IMR-90 (cell line): ENCODE measurements around the gene KRTAP4-5. TPM values are rescaled to one million over a fixed set of nuclear protein-coding genes. Genes with fewer than 3 reads are reported as not detected.

ENCODE experiments used
- ATAC-seq: fragments of 200-7000 bp; cut with Tn5 transposase; 2 replicates; pipeline ENCODE4 v1.9.1; 2020; ENCODE audit warnings: low read depth, mild to moderate bottlenecking, moderate library complexity
- BruUV-seq: library from RNA; stranded (reverse); fragments of 400-500 nt; replicated peaks from 2 replicates; lab custom pipeline; 2021; lab: Mats Ljungman, UMichigan
- CTCF ChIA-PET: fragments of 300-600 bp; formaldehyde crosslinking; extraction: SDS; loops from one replicate; lab custom pipeline; 2021; ENCODE audit warnings: antibody characterized with exemption; lab: Yijun Ruan, JAX
- POLR2A ChIA-PET: fragments of 300-600 bp; sonication (Branson Sonifier 250); formaldehyde crosslinking; loops from one replicate; lab custom pipeline; 2022; ENCODE audit warnings: antibody characterized with exemption; ENCODE audit not compliant: unreplicated experiment; lab: Charles Lee
- DNase-seq: peaks from one replicate; pipeline ENCODE4 v3.0.0; 2013
- H2AFZ ChIP-seq: replicated peaks from 2 replicates; pipeline ENCODE3; 2013; ENCODE audit warnings: low read length, mild to moderate bottlenecking; ENCODE audit not compliant: poor library complexity
- H2AK5ac ChIP-seq: 2 replicates; pipeline ENCODE4 v1.6.1; 2013; ENCODE audit warnings: low read depth, low read length, inconsistent platforms
- H2AK9ac ChIP-seq: replicated peaks from 2 replicates; pipeline ENCODE3; 2013; ENCODE audit warnings: mild to moderate bottlenecking, low read depth, low read length, moderate library complexity; ENCODE audit not compliant: poor library complexity
- H2BK120ac ChIP-seq: 2 replicates; pipeline ENCODE4 v1.6.1; 2013; ENCODE audit warnings: low read depth, low read length, inconsistent platforms
- H2BK15ac ChIP-seq: 3 replicates; pipeline ENCODE4 v1.6.1; 2013; ENCODE audit warnings: low read depth, low read length, inconsistent platforms
- H2BK20ac ChIP-seq: 2 replicates; pipeline ENCODE4 v1.6.1; 2013; ENCODE audit warnings: low read depth, mild to moderate bottlenecking, inconsistent platforms, low read length, moderate library complexity
- H2BK5ac ChIP-seq: 2 replicates; pipeline ENCODE4 v1.6.1; 2013; ENCODE audit warnings: mild to moderate bottlenecking, low read depth, low read length, inconsistent platforms; ENCODE audit not compliant: poor library complexity, severe bottlenecking
- H3K14ac ChIP-seq: replicated peaks from 2 replicates; pipeline ENCODE4 v1.6.1; 2013; ENCODE audit warnings: low read depth, low read length, inconsistent platforms
- H3K18ac ChIP-seq: 2 replicates; pipeline ENCODE4 v1.6.1; 2013; ENCODE audit warnings: low read depth, low read length, control low read depth
- H3K23ac ChIP-seq: 2 replicates; pipeline ENCODE4 v1.6.1; 2013; ENCODE audit warnings: low read depth, low read length, inconsistent platforms
- H3K27ac ChIP-seq: 2 replicates; pipeline ENCODE4 v1.5.1; 2013; ENCODE audit warnings: mild to moderate bottlenecking, control low read depth, low read length; ENCODE audit not compliant: insufficient read depth
- H3K27me3 ChIP-seq: 2 replicates; pipeline ENCODE4 v1.6.1; 2013; ENCODE audit warnings: low read length; ENCODE audit not compliant: control insufficient read depth, insufficient read depth
- H3K36me3 ChIP-seq: 2 replicates; pipeline ENCODE4 v1.6.1; 2013; ENCODE audit warnings: low read length, mixed read lengths; ENCODE audit not compliant: control insufficient read depth, insufficient read depth
- H3K4ac ChIP-seq: 2 replicates; pipeline ENCODE4 v1.6.1; 2013; ENCODE audit warnings: low read depth, low read length, inconsistent platforms
- H3K4me1 ChIP-seq: 2 replicates; pipeline ENCODE4 v1.6.1; 2013; ENCODE audit warnings: low read length, mixed read lengths; ENCODE audit not compliant: control insufficient read depth, insufficient read depth
- H3K4me2 ChIP-seq: 2 replicates; pipeline ENCODE4 v1.6.1; 2013; ENCODE audit warnings: low read depth, mild to moderate bottlenecking, control low read depth, low read length, moderate library complexity
- H3K4me3 ChIP-seq: 2 replicates; pipeline ENCODE4 v1.5.1; 2013; ENCODE audit warnings: low read depth, mild to moderate bottlenecking, control low read depth, low read length, moderate library complexity; ENCODE audit not compliant: insufficient read depth
- H3K56ac ChIP-seq: 2 replicates; pipeline ENCODE4 v1.6.1; 2013; ENCODE audit warnings: low read length, inconsistent platforms; ENCODE audit not compliant: insufficient read depth; ENCODE audit errors: extremely low read depth
- H3K79me1 ChIP-seq, 2 experiments: 2 replicates each; pipeline ENCODE4 v1.6.1; 2013; ENCODE audit warnings: low read length in 2 of 2, inconsistent platforms in 1 of 2, low read depth in 1 of 2
- H3K9ac ChIP-seq: 2 replicates; pipeline ENCODE4 v1.6.1; 2013; ENCODE audit warnings: low read depth, low read length, control low read depth
- H3K9me1 ChIP-seq: 2 replicates; pipeline ENCODE4 v1.6.1; 2013; ENCODE audit warnings: low read length, inconsistent platforms; ENCODE audit not compliant: insufficient read depth
- H3K9me3 ChIP-seq: 2 replicates; pipeline ENCODE4 v1.6.1; 2013; ENCODE audit warnings: low read length; ENCODE audit not compliant: control insufficient read depth, insufficient read depth
- H4K20me1 ChIP-seq: 2 replicates; pipeline ENCODE4 v1.6.1; 2013; ENCODE audit warnings: low read length, inconsistent platforms; ENCODE audit not compliant: insufficient read depth
- H4K5ac ChIP-seq: 2 replicates; pipeline ENCODE4 v1.6.1; 2013; ENCODE audit warnings: mild to moderate bottlenecking, low read depth, low read length, control low read depth
- H4K8ac ChIP-seq, 2 experiments: 2 replicates each; pipeline ENCODE4 v1.6.1; 2013; ENCODE audit warnings: low read depth in 2 of 2, low read length in 2 of 2, control low read depth in 1 of 2, inconsistent platforms in 1 of 2
- H4K91ac ChIP-seq: 2 replicates; pipeline ENCODE4 v1.6.1; 2013; ENCODE audit warnings: low read depth, low read length, inconsistent platforms; ENCODE audit not compliant: insufficient read depth
- BHLHE40 ChIP-seq: fragments of 150-350 bp; IDR thresholded peaks from 2 replicates; pipeline ENCODE4 v1.6.1; 2016; ENCODE audit warnings: mild to moderate bottlenecking, low read depth, low read length
- CEBPB ChIP-seq: IDR thresholded peaks from 2 replicates; pipeline ENCODE4 v1.6.1; 2012; ENCODE audit warnings: low read depth, low read length, improper control_type of control experiment
- CHD1 ChIP-seq: IDR thresholded peaks from 2 replicates; pipeline ENCODE4 v1.6.1; 2012; ENCODE audit warnings: low read depth, low read length, improper control_type of control experiment
- FOS ChIP-seq: fragments of 150-350 bp; IDR thresholded peaks from 2 replicates; pipeline ENCODE4 v1.6.1; 2016; ENCODE audit warnings: low read depth, low read length
- MAFK ChIP-seq: IDR thresholded peaks from 2 replicates; pipeline ENCODE4 v1.6.1; 2012; ENCODE audit warnings: low read depth, low read length, improper control_type of control experiment
- MAZ ChIP-seq: IDR thresholded peaks from 2 replicates; pipeline ENCODE4 v1.6.1; 2012; ENCODE audit warnings: low read depth, mild to moderate bottlenecking, low read length, improper control_type of control experiment, moderate library complexity, borderline replicate concordance
- MXI1 ChIP-seq: IDR thresholded peaks from 2 replicates; pipeline ENCODE4 v1.6.1; 2012; ENCODE audit warnings: low read depth, mild to moderate bottlenecking, low read length, moderate library complexity, borderline replicate concordance
- NFE2L2 ChIP-seq: fragments of 150-350 bp; IDR thresholded peaks from 2 replicates; pipeline ENCODE4 v1.6.1; 2016; ENCODE audit warnings: low read depth, mild to moderate bottlenecking, low read length
- POLR2A ChIP-seq: IDR thresholded peaks from 2 replicates; pipeline ENCODE4 v1.6.1; 2012; ENCODE audit warnings: mild to moderate bottlenecking, low read depth, low read length
- RAD21 ChIP-seq: IDR thresholded peaks from 2 replicates; pipeline ENCODE4 v1.6.1; 2012; ENCODE audit warnings: low read length, improper control_type of control experiment
- RCOR1 ChIP-seq: IDR thresholded peaks from 2 replicates; pipeline ENCODE4 v1.6.1; 2012; ENCODE audit warnings: mild to moderate bottlenecking, low read length, improper control_type of control experiment; ENCODE audit not compliant: insufficient replicate concordance
- RFX5 ChIP-seq: IDR thresholded peaks from 2 replicates; pipeline ENCODE4 v1.8.0; 2012; ENCODE audit warnings: low read depth, mild to moderate bottlenecking, low read length, moderate library complexity
- SMC3 ChIP-seq: fragments of 150-350 bp; IDR thresholded peaks from 2 replicates; pipeline ENCODE4 v1.6.1; 2016; ENCODE audit warnings: low read depth, mild to moderate bottlenecking, antibody characterized with exemption, low read length, moderate library complexity
- WGBS, 2 experiments: methylation state at CpG; one replicate each; pipeline versions ENCODE4 v1.1.5 to v1.1.7; 2013; ENCODE audit warnings: missing lambda C conversion rate in 2 of 2; ENCODE audit not compliant: insufficient read length in 1 of 2; ENCODE audit errors: extremely low coverage in 2 of 2; 5-methylcytosine and 5-hydroxymethylcytosine counted together
- dilution Hi-C: fragments of 300-500 bp; cut with HindIII; formaldehyde crosslinking; loops from one replicate; pipeline ENCODE4 v1.14.3; 2018; ENCODE audit warnings: low sequenced_read_pairs; ENCODE audit not compliant: unreplicated experiment
- in situ Hi-C: fragments of 300-500 bp; cut with MboI; formaldehyde crosslinking; loops from 3 replicates; pipeline ENCODE4 v1.14.3; 2019; ENCODE audit warnings: low sequenced_read_pairs, inconsistent platforms, mixed read lengths
- intact Hi-C: fragments of 100-400 bp; cut with micrococcal nuclease; formaldehyde crosslinking; loops from 2 replicates; pipeline ENCODE4 v1.10.0; 2022
- polyA plus RNA-seq, 3 experiments: library from polyadenylated mRNA; depleted of rRNA; stranded (reverse); fragments of >200 nt; gene quantifications; 2 replicates each; pipeline ENCODE4 v1.2.3, GENCODE V29; 2012; ENCODE audit warnings: low replicate concordance in 1 of 3
- total RNA-seq: library from RNA; depleted of rRNA; stranded (reverse); fragments of >200 nt; gene quantifications from 2 replicates; pipeline ENCODE4 v1.2.3, GENCODE V29; 2012
- TF ChIP-seq, protein P1 (sequence below): conservative IDR thresholded peaks from 2 replicates; pipeline ENCODE4 v1.5.1; 2012; ENCODE audit warnings: mild to moderate bottlenecking, low read depth, low read length, improper control_type of control experiment
- TF ChIP-seq, protein P2 (sequence below): fragments of 150-350 bp; IDR thresholded peaks from 2 replicates; pipeline ENCODE4 v1.6.1; 2017; ENCODE audit warnings: mild to moderate bottlenecking, antibody characterized with exemption, low read length, low read depth
- TF ChIP-seq, protein P3 (sequence below): fragments of 150-350 bp; IDR thresholded peaks from 2 replicates; pipeline ENCODE4 v1.6.1; 2016; ENCODE audit warnings: low read depth, mild to moderate bottlenecking, low read length, moderate library complexity, borderline replicate concordance

KRTAP4-5 gene
- total and polyA plus RNA-seq, 2 of the 4 experiments (the other 2 are of a cell fraction): not detected

DNA sequence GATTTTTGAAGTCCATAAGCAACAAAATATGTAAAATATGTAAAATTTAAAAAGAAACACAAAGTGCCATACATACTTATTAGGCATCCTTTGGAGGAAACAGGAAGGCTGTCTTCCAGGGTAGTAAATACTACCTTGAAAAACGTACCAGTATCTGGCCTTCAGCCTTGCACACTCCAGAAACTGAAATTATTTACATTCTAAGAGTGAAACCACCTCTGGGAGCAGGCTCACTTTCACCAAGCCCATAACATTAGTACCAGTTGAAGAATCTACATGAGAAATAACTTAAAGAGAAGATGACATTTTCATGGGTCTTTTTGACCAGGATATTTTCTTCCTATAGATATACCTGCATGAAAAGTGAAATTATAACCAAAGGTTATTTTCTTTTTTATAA lies 46.4 kb upstream of the KRTAP4-5 start:
- H2BK20ac ChIP-seq: no peak overlapping the region
- no peak overlapping the region for H3K23ac ChIP-seq
- H3K9me1 ChIP-seq: no peaks in the 10 kb centered on the region
- no peak overlapping the region for H4K91ac ChIP-seq
- ATAC-seq: no peak; the same call in 1 of the 2 replicates
- H2BK5ac ChIP-seq: no peak overlapping the region
- H2AK5ac ChIP-seq: no peak overlapping the region
- no peak overlapping the region for H3K4me2 ChIP-seq
- no peak for DNase-seq
- H3K4ac ChIP-seq: no peak overlapping the region
- H3K18ac ChIP-seq: no peak overlapping the region
- H3K9ac ChIP-seq: no peak overlapping the region
- no peak overlapping the region for H4K8ac ChIP-seq
- H4K20me1 ChIP-seq: no peaks in the 10 kb centered on the region
- H3K36me3 ChIP-seq: no peaks in the 10 kb centered on the region
- no peak overlapping the region for H4K5ac ChIP-seq
- WGBS, 2 experiments: no CpG with 5 or more reads among the region's 1 CpG
- no peak overlapping the region for H3K14ac ChIP-seq
- no peak overlapping the region for H2BK120ac ChIP-seq
- no peak overlapping the region for H3K56ac ChIP-seq
- TF ChIP-seq, protein P1, sequence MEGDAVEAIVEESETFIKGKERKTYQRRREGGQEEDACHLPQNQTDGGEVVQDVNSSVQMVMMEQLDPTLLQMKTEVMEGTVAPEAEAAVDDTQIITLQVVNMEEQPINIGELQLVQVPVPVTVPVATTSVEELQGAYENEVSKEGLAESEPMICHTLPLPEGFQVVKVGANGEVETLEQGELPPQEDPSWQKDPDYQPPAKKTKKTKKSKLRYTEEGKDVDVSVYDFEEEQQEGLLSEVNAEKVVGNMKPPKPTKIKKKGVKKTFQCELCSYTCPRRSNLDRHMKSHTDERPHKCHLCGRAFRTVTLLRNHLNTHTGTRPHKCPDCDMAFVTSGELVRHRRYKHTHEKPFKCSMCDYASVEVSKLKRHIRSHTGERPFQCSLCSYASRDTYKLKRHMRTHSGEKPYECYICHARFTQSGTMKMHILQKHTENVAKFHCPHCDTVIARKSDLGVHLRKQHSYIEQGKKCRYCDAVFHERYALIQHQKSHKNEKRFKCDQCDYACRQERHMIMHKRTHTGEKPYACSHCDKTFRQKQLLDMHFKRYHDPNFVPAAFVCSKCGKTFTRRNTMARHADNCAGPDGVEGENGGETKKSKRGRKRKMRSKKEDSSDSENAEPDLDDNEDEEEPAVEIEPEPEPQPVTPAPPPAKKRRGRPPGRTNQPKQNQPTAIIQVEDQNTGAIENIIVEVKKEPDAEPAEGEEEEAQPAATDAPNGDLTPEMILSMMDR: no peak
- TF ChIP-seq RAD21 (no peak), RFX5 (no peak), POLR2A (no peak), MAZ (no peak), BHLHE40 (no peak), RCOR1 (no peak), MAFK (no peak), NFE2L2 (no peak), CHD1 (no peak), FOS (no peak), CEBPB (no peak), SMC3 (no peak), MXI1 (no peak)
- TF ChIP-seq, protein P2, sequence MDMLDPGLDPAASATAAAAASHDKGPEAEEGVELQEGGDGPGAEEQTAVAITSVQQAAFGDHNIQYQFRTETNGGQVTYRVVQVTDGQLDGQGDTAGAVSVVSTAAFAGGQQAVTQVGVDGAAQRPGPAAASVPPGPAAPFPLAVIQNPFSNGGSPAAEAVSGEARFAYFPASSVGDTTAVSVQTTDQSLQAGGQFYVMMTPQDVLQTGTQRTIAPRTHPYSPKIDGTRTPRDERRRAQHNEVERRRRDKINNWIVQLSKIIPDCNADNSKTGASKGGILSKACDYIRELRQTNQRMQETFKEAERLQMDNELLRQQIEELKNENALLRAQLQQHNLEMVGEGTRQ: no peak
- TF ChIP-seq, protein P3, sequence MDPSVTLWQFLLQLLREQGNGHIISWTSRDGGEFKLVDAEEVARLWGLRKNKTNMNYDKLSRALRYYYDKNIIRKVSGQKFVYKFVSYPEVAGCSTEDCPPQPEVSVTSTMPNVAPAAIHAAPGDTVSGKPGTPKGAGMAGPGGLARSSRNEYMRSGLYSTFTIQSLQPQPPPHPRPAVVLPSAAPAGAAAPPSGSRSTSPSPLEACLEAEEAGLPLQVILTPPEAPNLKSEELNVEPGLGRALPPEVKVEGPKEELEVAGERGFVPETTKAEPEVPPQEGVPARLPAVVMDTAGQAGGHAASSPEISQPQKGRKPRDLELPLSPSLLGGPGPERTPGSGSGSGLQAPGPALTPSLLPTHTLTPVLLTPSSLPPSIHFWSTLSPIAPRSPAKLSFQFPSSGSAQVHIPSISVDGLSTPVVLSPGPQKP: no peak
- H3K4me1 ChIP-seq: no peaks in the 10 kb centered on the region
- H3K27ac ChIP-seq: no peak overlapping the region
- H3K27me3 ChIP-seq: no peaks in the 10 kb centered on the region; the same call in 1 of the 2 replicates
- ChIA-PET CTCF (no interaction called here), POLR2A (no interaction called here)
- H2AK9ac ChIP-seq: no peak overlapping the region
- dilution Hi-C loops: no loop called here
- in situ Hi-C loops: no loop called here
- no peaks in the 10 kb centered on the region for H3K79me1 ChIP-seq
- H3K4me3 ChIP-seq: no peak overlapping the region
- no peak overlapping the region for H2BK15ac ChIP-seq
- intact Hi-C loops: no loop called here
- no peaks in the 10 kb centered on the region for H3K9me3 ChIP-seq
- no peak overlapping the region for H2AFZ ChIP-seq
- no TSS peak for BruUV-seq
